Panc1 (cell line): Measurements from ENCODE around the gene CDK2AP2.

Experiments
- CTCF ChIP-seq: fragments of 450-650 bp; IDR thresholded peaks from 2 replicates; pipeline ENCODE4 v1.5.1; 2017; ENCODE audit warnings: mild to moderate bottlenecking
- POLR2AphosphoS5 ChIP-seq: IDR thresholded peaks from 2 replicates; pipeline ENCODE4 v1.6.1; 2012; ENCODE audit warnings: mild to moderate bottlenecking, low read depth, low read length, moderate library complexity
- SIN3A ChIP-seq: IDR thresholded peaks from 2 replicates; pipeline ENCODE4 v1.6.1; 2012; ENCODE audit warnings: low read depth, mild to moderate bottlenecking, low read length, moderate library complexity, borderline replicate concordance; ENCODE audit not compliant: insufficient read depth

DNA sequence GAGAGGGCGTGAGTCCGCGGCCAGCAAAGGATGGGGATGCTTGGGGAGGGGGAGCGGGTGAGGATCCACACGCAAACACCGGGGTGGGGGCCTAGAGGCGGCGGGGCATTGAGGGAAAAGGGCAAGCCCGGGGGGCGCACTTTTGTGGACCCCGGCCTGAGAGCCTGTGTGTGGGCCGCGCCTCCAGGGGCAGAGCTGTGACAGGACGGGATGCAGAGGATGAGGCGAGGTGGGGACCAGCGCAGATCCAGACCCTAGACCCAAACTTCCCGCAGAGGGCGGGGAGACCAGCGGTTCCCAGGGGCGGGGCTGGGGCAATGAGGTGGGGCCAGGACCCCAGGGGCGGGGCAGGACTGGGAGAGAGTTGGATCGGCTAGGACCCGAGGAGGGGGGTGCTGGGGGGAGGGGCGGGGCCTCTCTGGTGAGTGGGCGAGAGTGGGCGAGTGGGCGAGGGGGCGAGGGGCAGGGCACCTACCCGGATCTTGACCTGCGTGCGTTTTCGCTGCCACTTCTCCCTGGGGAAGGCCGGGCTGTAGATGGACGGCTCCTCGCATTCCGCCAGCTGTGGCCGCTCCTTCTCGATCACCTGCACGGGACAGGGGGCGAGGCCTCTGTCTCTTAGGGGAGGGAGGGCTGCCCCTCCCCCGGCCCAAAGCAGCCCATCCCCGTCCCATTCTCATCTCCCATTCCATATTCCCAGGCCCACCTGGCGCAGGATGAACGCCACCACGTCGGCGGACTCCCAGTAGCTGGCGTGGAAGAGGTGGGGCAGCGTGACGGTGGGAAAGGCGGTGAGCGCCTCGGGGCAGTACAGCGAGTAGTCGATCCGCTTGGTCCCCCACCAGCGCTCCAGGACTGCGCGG is 13.4 kb downstream of the CDK2AP2 start:
- TF ChIP-seq CTCF, result no peak
- no peak for TF ChIP-seq POLR2AphosphoS5
- no peak for TF ChIP-seq SIN3A
